Measurements from ENCODE around the gene AHNAK.

DNA sequence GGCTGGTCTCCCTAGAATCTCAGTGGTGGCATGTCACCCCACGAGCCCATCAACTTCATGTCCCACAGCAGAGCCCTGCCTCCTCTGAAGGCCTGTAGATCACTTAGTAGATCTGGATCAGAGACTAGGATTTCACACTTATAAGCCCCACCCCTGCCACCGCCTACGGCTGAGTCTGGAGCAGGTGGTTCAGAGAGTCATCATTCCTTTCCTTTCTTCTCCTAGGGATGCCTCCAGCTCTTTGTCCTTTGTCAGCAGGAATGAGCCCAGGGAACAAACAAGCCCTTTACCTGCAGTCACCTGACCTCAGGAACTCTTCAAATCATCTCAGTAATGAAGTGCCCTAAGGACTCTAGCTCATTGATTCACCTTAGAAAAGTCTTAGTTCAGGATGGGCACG is 90.0 kb downstream of the AHNAK start:
- TF ChIP-seq, protein P1, sequence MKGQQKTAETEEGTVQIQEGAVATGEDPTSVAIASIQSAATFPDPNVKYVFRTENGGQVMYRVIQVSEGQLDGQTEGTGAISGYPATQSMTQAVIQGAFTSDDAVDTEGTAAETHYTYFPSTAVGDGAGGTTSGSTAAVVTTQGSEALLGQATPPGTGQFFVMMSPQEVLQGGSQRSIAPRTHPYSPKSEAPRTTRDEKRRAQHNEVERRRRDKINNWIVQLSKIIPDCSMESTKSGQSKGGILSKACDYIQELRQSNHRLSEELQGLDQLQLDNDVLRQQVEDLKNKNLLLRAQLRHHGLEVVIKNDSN (IDR thresholded peaks at IDR 0.05) = no peak
- TF ChIP-seq, protein P2, sequence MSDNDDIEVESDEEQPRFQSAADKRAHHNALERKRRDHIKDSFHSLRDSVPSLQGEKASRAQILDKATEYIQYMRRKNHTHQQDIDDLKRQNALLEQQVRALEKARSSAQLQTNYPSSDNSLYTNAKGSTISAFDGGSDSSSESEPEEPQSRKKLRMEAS (IDR thresholded peaks at IDR 0.05) = no peak
- TF ChIP-seq TCF12 (IDR thresholded peaks at IDR 0.05; ENCODE audit: low read depth) = no peak
- TF ChIP-seq TAF1 (IDR thresholded peaks at IDR 0.05; ENCODE audit: low read depth) = no peak
- TF ChIP-seq RAD21 (IDR thresholded peaks at IDR 0.05; ENCODE audit: low read depth) = no peak
- no peak for TF ChIP-seq EP300 (IDR thresholded peaks at IDR 0.05; ENCODE audit: borderline replicate concordance)
- no peak for TF ChIP-seq CEBPB (IDR thresholded peaks at IDR 0.05)
- TF ChIP-seq FOXM1 (IDR thresholded peaks at IDR 0.05; ENCODE audit: borderline replicate concordance, low read depth) = no peak
- TF ChIP-seq NFIC (IDR thresholded peaks at IDR 0.05) = no peak
- no peak for TF ChIP-seq ZBTB7A (IDR thresholded peaks at IDR 0.05; ENCODE audit: low read depth)
- no peak for TF ChIP-seq EGR1 (IDR thresholded peaks at IDR 0.05)

Data from Ishikawa (cell line).